Right forelimb (tissue), 1 donor: Measurements from ENCODE around the gene ZC3H12A.

Source experiments
- DNase-seq: peaks from one replicate; pipeline ENCODE4 v3.0.0-alpha.2; 2018

ZC3H12A gene

GRCh38 chr1:37474046-37474696 is at the start of gene ZC3H12A:
Gene ZC3H12A (plus strand): TSS chr1:37474580. CDS start chr1:37475497, 917 bp downstream.
- DNase-seq = peak; percentile 85

DNA sequence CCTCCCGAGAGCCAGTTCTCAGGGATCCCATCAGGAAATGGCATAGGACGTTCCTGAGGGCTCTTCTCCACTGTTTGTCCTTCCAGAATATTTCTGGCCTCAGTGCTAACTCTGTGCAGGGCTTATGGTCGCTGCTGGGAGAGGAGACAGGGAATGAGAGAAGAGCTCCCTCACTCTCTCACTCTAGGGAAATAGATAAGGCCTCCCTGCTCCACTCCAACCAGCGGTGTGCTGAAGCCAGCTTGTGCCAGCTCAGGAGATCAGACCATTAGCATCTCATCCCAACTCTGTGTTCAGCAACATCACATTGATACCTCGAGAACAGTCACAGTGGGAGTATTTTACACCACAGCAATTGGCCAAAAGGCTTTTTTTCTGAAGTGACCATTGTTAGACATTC is 49.2 kb upstream of the ZC3H12A start:
- DNase-seq = no peak

DNA sequence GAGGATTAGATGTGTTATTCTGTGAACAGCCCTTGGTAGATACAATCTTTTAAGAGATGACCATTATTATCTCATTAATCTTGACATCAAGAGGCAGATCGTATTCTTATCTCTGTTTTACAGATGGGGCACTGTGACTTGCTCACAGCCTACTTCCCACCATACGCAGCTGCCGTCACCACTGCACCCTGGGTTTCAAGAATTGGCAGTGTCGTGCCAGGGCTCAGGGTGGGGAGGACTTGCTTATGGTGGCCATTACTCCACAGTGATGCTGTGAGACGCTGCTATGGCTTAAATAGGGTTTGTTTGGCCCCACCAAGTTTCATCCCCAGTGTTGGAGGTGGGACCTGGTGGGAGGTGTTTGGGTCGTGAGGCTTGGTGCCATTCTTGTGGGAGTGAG is 45.4 kb upstream of the ZC3H12A start:
- no peak for DNase-seq

GRCh38 chr1:37430103-37430985 is 44.0 kb upstream of the ZC3H12A start:
- DNase-seq = no peak

DNA sequence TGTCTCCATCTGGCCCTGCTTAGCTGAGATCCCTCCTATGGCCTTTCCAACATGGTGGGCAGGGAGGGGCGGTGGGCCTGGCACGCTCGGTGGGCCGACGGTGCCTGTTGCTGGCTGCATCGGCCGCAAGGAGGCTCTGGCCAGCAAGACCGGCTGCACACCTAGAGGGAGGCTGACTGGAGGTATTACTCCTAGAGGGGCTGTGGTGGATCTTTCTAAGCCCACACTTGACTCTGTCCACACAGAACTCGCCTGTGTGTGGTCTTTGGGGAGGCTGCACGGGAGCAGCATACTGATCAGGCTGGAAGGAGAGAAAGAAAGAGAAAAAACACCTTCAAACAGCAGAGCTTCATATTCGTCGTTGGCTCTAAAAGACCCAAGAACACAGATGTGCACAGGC is 41.7 kb upstream of the ZC3H12A start:
- DNase-seq = no peak

- DNase-seq = peak; percentile 15
Observed at GRCh38 chr1:37433171-37433570, 41.2 kb upstream of the ZC3H12A start.

GRCh38 chr1:37434292-37435225 is 39.8 kb upstream of the ZC3H12A start:
- DNase-seq = peak; percentile 77

DNA sequence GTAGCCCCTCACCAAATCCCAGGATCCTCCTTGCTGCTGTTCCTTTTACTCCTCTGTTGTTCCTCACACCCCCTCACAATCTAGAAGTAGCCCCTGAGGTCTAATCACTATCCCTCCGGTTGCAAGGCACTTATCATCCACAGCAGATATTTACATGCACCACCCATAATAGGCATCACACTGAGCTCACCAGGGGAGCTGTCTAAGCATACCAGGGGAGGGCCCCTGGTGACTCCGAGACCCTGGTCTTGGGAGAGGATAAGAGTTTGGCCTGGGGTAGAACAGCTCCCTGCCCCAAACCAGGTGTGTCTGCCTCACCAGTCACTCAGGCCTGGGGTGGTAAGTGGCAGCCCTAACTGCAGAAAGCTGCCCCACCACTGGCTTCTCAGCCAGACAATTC is 37.3 kb upstream of the ZC3H12A start:
- DNase-seq = no peak

GRCh38 chr1:37438037-37438868 is 36.1 kb upstream of the ZC3H12A start:
- no peak for DNase-seq

- no peak for DNase-seq
Observed at GRCh38 chr1:37438869-37439343, 35.5 kb upstream of the ZC3H12A start.

- DNase-seq = no peak
Observed at GRCh38 chr1:37439349-37439995, 34.9 kb upstream of the ZC3H12A start.

DNA sequence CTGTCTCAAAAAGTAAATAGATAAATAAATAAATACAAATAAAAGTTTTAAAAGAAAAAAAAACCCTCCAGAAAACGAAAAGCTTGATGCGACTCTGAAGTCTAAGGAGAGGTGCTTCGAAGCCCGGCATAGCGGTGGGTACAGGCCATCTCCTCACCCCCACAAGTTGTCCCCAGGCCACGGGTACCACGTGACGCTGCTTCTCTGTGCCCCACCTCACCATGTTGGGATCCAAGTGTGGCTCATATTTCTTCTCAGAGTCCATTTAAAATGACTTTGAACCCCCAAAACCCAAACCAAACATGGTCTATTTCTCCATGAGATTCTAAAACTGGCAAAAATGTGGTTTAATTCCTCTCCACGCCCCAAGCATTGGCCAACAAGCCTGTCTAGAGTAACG is 32.9 kb upstream of the ZC3H12A start:
- no peak for DNase-seq

DNA sequence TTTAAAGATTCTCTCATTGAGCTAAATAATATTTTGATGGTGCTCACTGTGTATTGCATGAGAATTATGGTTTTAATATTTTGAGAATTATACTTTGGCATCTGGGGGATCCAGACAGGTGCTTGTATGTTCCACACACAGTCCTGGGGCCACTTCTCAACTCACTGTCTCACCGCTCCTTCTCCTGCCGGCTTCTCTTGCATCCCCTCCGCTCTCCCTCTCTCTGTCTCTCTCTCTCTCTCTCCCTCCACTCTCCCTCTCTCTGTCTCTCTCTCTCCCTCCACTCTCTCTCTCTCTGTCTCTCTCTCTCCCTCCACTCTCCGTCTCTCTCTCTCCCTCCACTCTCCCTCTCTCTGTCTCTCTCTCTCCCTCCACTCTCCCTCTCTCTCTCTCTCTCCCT is 32.2 kb upstream of the ZC3H12A start:
- no peak for DNase-seq

DNA sequence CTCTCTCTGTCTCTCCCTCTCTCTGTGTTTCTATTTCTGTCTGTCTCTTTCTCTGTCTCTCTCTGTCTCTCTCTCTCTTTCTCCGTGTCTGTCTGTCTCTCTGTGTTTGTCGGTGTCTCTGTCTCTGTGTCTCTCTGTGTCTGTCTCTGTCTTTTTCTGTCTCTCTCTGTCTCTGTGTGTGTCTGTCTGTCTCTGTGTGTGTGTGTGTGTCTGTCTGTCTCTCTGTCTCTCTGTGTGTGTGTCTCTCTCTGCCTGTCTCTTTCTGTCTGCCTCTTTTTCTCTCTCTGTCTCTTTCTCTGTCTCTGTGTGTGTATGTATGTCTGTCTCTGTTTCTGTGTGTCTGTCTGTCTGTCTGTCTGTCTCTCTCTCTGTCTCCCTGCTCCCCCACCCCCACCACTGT is 31.7 kb upstream of the ZC3H12A start:
- DNase-seq = no peak

DNA sequence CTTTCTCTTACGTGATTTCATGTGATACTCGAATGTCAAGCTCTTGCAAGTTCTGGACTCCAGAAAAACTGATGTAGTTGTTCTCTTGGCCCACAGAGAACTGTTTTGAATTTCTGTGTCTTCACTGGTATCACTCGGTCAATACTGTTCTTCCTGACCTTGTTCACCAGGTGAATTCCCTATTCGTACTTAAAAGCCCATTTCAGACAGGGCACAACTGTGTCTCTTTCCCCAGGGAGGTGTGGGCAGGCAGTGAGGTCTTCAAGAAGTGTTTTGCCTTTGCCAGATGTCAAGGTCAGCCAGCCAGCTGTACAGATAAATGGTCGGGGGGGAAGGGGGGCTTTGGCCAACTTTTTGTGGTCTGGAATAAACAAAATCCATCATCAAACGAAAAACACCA is 27.5 kb upstream of the ZC3H12A start:
- DNase-seq = no peak

DNA sequence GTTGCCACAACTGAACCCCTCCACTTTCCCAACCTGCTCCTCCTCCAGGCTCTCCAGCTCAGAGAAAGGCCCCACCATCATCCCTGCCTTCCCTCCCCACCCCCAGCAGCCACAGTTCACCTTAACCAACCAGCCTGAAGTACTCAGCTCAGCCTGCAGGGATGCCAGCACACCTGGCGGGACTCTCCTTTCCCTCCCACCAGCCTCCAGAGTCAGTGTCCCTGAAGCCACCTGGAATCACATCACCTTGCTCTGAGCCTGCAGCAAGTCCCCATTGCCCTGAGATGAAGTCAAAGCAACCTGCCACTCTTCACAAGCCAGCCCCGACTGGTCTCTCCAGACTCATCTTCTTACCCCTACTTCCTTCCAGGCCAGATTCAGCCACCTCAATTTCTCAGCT is 26.2 kb upstream of the ZC3H12A start:
- no peak for DNase-seq

DNA sequence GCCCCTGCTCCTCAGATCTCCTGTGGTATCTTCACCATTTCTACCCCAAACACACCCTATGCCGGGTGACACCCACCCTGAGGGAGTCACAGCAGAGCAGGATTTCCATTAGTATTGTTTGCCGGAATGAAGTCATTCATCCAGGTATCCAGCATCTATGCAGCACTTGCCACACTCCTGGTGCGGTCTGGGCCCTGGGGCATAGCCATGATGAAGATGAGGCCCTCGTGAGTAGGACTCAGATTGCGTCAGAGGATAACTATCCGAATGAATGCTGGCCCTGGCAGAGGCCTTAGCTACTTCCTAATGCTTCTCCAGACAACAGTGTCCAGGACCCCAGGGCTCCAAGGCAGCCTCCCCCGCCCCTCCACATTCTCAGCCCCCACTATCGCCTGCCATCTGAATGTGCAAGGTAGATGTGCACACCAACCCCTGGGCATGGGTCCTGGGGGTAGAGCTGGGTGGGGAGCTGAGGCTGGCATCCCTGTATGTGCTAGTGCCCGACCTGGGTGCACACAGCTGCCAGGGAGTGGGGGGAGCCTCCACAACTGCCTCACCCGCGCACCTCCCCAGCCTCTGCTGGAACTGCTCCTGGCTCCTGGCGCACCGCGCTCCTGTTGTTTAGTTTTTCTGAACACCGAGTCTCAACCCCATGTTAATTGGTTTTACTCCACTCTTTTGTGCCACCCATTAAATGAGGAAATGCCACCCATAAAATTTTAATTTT is 25.5 kb upstream of the ZC3H12A start:
- DNase-seq = no peak

DNA sequence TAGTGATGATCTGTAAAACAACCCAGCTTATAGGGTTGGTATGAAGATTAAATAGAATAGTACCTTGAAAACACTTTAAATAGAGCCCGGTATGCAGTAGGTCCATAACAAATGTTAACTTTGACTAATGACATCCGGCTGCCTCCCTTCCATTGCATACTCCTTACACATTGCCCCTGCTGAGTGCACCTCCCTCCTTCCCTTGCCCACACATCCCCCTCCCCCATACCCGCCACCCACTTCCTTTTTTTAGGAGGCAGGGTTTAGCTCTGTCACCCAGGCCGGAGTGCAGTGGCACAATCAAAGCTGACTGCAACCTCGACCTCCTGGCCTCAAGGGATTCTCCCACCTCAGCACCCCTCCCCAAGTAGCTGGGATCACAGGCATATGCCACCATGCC is 24.4 kb upstream of the ZC3H12A start:
- DNase-seq = no peak

DNA sequence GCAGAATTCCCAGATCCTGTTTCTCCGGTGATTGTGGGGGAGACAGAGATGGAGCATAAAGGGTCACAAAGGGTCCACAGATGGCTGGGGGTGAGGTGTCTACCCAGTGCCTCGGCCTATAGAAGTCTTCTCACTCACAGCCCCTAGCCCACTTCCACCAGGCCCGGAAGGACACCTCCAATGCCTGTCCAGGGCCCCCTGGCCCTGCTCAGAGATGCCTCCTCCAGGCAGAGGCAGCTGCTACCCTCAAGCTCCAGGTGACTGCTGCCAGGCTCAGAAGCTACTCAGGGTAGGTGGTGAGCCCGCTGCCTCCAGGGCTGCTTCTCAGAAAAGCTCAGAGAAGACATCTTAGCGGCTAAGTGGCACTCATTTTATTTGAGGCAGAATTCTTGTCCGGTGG is 22.0 kb upstream of the ZC3H12A start:
- no peak for DNase-seq

DNA sequence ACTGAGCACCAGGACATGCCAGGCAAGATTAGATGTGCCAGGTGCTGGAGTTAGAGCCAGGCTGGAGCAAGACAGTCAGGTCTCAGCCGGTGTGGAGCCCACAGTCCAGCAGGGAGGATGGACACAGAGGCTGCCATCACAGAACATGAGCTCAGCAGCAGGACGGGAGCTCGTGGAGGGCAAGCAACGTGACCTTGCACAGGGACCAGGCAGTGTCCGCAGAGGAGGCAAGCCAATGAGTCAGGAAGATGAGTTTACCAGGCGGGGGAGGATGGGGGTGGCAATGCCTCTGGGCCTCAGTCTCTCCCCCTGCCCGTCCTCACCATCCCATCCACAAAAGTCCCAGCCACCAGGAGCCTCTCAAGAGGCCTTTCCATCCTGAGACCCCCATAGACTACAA is 20.7 kb upstream of the ZC3H12A start:
- no peak for DNase-seq

- DNase-seq = no peak
Observed at GRCh38 chr1:37455516-37455915, 18.9 kb upstream of the ZC3H12A start.
